GM13977 (cell line): ENCODE results near the gene PRELID1.

ENCODE experiments used
- DNase-seq: peaks from one replicate; pipeline ENCODE4 v3.0.0; 2012; ENCODE audit warnings: low spot score
- in situ Hi-C: fragments of 300-500 bp; cut with MboI; formaldehyde crosslinking; loops from one replicate; pipeline ENCODE4 v1.12.0; 2022; ENCODE audit warnings: low sequenced_read_pairs, low pct_unique_long_range_greater_than_20kb, mixed read lengths, inconsistent platforms; ENCODE audit not compliant: unreplicated experiment
- TF ChIP-seq, protein P1 (sequence below): IDR thresholded peaks from 2 replicates; pipeline ENCODE4 v1.5.1; 2012; ENCODE audit warnings: mild to moderate bottlenecking, control low read depth; ENCODE audit not compliant: insufficient read depth; ENCODE audit errors: extremely low read depth, missing control alignments

The PRELID1 gene

DNA sequence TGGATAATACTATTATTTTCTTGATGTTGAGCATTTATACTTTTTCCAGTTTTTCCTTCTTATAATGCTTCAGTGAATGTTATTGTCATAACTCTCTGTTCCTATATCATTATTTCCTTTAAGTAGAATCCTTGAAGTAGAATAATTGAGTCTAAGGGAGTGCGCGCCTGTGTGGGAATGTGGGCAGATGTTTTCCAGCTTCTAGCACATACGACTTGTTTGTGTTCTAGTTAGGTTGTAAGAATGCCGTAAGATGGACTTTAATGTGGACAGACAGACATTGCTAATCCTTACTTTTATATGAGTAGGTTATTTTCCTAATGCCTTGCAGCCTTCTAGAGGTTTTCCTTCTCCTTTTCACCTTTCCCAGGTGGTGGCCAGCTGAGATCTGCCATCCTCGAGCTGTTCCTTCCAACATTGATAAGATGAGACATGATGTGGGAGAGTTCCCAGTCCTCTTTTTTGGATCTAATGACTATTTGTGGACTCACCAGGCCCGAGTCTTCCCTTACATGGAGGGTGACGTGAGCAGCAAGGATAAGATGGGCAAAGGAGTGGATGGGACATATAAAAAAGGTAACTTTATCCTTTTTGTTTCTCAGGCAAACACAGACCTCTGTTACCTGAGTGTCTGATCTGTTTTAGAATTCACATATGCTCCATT, 34.2 kb upstream of the PRELID1 start:
- DNase-seq, result no peak
- TF ChIP-seq, protein P1, sequence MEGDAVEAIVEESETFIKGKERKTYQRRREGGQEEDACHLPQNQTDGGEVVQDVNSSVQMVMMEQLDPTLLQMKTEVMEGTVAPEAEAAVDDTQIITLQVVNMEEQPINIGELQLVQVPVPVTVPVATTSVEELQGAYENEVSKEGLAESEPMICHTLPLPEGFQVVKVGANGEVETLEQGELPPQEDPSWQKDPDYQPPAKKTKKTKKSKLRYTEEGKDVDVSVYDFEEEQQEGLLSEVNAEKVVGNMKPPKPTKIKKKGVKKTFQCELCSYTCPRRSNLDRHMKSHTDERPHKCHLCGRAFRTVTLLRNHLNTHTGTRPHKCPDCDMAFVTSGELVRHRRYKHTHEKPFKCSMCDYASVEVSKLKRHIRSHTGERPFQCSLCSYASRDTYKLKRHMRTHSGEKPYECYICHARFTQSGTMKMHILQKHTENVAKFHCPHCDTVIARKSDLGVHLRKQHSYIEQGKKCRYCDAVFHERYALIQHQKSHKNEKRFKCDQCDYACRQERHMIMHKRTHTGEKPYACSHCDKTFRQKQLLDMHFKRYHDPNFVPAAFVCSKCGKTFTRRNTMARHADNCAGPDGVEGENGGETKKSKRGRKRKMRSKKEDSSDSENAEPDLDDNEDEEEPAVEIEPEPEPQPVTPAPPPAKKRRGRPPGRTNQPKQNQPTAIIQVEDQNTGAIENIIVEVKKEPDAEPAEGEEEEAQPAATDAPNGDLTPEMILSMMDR, result no peak
- in situ Hi-C loops, result no loop called here

DNA sequence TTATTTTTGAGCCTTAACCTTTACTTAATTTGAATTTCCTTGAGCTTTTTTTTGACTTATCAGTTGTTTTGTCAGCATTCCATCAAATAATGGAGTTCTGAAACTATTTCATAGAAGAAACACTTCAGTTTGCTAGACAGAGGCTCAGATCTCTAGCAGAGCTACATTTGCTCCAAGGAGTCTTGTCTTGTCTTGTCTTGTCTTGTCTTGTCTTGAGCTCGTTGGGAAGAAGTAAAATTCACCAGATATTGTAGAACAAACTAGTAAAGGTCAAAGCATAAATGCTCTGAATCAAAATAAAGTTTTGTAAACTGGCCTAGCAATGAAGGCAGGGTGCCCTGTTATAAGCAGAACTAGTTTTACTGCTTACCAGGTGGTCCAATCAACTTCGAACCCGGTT, 33.6 kb upstream of the PRELID1 start:
- DNase-seq, result no peak
- TF ChIP-seq, protein P1, result no peak
- in situ Hi-C loops, result no loop called here

DNA sequence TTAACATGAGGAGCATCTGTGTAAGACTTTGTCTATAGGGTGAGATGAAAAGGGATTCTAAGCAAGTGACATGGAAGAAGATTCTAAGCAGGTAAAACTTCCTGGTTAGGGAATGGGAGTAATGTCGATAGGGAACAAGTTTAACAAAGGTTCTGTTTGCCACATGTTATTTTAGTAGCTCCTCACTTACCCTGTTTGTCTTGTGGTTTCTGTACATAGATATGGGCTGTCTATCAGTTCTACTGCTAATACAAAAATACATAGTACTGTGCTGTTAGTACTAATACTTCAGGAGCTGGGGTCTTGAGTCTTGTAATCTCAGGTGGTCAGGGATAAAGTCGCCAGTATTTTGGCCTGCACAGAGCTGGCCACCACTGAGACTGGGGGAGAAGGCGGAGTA, 32.9 kb upstream of the PRELID1 start:
- in situ Hi-C loops, result no loop called here
- no peak for DNase-seq
- TF ChIP-seq, protein P1, result no peak

DNA sequence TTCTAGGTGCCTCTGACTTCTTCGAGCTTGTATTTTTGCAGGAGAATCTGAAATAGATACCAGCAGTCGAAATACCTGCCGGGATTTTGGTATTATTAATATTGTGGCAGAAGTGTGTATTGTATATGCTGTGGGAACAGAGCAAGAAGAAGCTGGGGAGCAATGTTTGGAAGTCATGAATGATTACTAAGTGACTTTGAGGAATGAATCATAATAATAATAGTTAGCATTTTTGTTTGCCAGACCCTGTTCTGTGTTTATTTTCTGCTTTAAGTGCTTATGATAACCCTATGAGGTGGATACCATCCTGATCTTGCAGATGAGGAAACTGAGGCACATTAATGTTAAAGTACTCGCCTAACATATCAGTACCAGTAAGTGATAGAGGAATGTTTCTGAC, 32.5 kb upstream of the PRELID1 start:
- DNase-seq, result no peak
- in situ Hi-C loops, result no loop called here
- TF ChIP-seq, protein P1, result no peak

DNA sequence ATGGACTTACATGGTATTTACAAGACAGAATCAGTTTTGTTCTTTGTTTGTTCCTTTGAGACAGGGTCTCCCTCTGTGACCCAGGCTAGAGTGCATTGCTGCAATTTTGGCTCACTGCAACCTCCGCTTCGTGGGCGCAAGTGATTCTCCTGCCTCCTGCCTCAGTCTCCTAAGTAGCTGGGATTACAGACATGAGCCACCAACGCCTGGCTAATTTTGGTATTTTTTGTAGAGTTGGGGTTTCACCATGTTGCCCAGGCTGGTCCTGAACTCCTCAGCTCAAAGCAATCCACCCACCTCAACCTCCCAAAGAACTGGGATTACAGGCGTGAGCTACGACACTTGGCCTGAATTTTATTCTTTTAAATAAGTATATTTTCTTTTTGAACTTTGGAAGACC, 27.7 kb upstream of the PRELID1 start:
- in situ Hi-C loops, result no loop called here
- TF ChIP-seq, protein P1, result no peak
- no peak for DNase-seq

DNA sequence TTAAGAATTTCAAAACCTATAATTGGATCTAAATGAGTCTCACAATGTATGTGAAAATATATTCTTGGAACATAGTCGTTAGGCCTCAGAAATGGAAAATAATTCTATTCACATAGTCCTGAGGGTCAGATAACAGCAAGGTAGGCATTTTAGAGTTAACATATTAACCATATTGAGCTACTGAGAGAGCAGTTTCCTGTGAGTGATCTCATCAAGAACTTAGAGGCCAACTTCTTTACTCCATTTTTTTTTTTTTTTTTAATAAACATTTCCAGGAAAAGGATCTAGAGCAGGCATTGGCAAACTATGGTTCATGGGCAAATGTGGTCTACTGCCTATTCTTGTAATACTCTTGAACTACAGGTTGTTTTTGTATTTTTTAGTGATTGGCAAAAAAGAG, 26.7 kb upstream of the PRELID1 start:
- TF ChIP-seq, protein P1, result no peak
- in situ Hi-C loops, result no loop called here
- no peak for DNase-seq
